ENCODE results near the gene LRP3. TPM values are rescaled to one million over a fixed set of nuclear protein-coding genes. Genes with fewer than 3 reads are reported as not detected.

The LRP3 gene
- polyA plus RNA-seq, 1 of the 3 experiments (the other 2 are of a cell fraction), result 8.2 TPM

DNA sequence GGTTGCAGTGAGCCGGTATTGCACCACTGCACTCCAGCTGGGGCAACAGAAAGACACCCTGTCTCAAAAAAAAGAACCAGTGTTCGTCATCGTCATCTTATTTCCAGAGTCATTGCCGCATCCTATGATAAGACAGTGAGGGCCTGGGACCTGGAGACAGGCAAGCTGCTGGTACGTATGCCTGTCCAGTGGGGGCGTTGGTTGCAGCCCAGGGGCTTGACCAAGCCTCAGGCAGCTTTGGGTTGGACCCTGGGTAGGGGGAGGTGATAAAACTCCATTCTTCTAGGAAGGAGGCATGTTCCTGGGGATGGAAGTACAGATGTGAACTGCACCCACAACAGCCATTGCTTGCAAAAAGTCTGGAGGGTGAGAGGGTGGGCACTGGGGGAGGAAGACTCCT is 46.6 kb upstream of the LRP3 start:
- ChIA-PET POLR2A (interaction anchor here (0.6 kb wide), 2 partner anchors 29 to 31 kb away, joined by 3 to 5 read pairs; no protein-coding TSS in a partner anchor), CTCF (interaction anchor here (0.6 to 2.4 kb wide), 4 partner anchors 29 to 88 kb away, joined by 3 to 10 read pairs (median 3); no protein-coding TSS in a partner anchor)

DNA sequence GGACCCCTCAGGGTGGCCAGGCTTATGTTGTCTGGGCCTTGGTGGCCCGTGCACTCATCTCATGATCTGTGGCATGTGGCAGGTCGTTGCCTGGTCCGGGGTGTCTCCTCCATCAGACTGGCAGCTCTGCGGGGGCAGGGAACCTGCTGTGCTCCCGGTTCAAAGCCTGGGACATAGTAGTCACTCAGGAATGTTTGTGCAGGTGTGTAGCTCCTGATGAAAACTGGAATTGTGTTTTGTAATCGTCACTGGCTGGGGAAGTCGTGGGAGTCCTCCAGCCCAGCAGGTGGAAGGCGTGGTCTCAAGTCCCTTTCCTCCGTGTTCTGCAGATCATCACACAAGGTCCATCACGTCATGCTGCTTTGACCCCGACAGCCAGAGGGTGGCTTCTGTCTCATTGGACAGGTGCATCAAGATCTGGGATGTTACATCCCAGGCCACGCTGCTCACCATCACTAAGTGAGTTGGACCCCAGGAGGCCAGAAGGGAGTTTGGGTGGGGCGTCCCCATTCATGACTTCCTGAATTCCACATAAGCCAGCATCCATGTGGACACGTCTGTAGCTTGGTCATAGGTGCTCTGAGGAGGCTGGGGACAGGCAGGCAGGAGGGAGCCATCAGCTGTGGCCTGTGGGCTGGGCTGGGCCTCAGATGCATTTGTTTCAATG is 43.1 kb upstream of the LRP3 start:
- Histone ChIP-seq H3K27me3 (ENCODE audit: insufficient read depth) (no peaks in the 10 kb centered on the region), H3K9ac (no peak overlapping the region), H3K4me2 (no peak overlapping the region), H4K20me1 (ENCODE audit: insufficient read depth) (no peaks in the 10 kb centered on the region), H3K4me1 (ENCODE audit: control insufficient read depth in 1 of 2, insufficient read depth in 2 of 2, low read depth in 1 of 2, low read length in 1 of 2) (no peaks in the 10 kb centered on the region), H3K36me3 (replicated peaks in 1 of 2; ENCODE audit: control insufficient read depth in 1 of 2, insufficient read depth in 2 of 2, low read length in 1 of 2) (no peaks in the 10 kb centered on the region), H3K27ac (ENCODE audit: low read depth in 2 of 2, low read length in 1 of 2) (no peak overlapping the region), H3K9me2 (no peaks in the 10 kb centered on the region), H3F3A (replicated peaks; ENCODE audit: insufficient read depth) (no peaks in the 10 kb centered on the region), H3K4me3 (ENCODE audit: low read depth in 2 of 2, low read length in 1 of 2) (no peak overlapping the region), H3K9me3 (no peaks in the 10 kb centered on the region), H2AFZ (ENCODE audit: low read depth) (no peak overlapping the region), H3K79me2 (ENCODE audit: insufficient read depth) (no peaks in the 10 kb centered on the region)
- CTCF ChIA-PET, result interaction anchor here (1.3 to 2.5 kb wide), 2 partner anchors 26 to 33 kb away, joined by 3 to 18 read pairs; no protein-coding TSS in a partner anchor
- POLR2A ChIA-PET, result no interaction called here
- TF ChIP-seq JUND (IDR thresholded peaks at IDR 0.05) (no peak), YY1 (IDR thresholded peaks at IDR 0.05; ENCODE audit: low read depth) (no peak), MEF2A (IDR thresholded peaks at IDR 0.05; ENCODE audit: borderline replicate concordance, low read depth) (no peak)
- TF ChIP-seq, protein P1, sequence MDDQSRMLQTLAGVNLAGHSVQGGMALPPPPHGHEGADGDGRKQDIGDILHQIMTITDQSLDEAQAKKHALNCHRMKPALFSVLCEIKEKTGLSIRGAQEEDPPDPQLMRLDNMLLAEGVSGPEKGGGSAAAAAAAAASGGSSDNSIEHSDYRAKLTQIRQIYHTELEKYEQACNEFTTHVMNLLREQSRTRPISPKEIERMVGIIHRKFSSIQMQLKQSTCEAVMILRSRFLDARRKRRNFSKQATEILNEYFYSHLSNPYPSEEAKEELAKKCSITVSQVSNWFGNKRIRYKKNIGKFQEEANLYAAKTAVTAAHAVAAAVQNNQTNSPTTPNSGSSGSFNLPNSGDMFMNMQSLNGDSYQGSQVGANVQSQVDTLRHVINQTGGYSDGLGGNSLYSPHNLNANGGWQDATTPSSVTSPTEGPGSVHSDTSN (IDR thresholded peaks at IDR 0.05), result no peak
- WGBS (ENCODE audit: low lambda C conversion rate), result 62% methylated on average over 14 of the region's 14 CpGs
- DNase-seq, result no peak

More for the DNA sequence above, 46.6 kb upstream of the LRP3 start:
- H4K20me1 ChIP-seq (ENCODE audit: insufficient read depth), result no peaks in the 10 kb centered on the region
- no peaks in the 10 kb centered on the region for H3K9me3 ChIP-seq
- H3K4me3 ChIP-seq (ENCODE audit: low read depth in 2 of 2, low read length in 1 of 2), result no peak overlapping the region
- no peaks in the 10 kb centered on the region for H3K79me2 ChIP-seq (ENCODE audit: insufficient read depth)
- H3K9ac ChIP-seq, result no peak overlapping the region
- no peaks in the 10 kb centered on the region for H3K9me2 ChIP-seq
- no peaks in the 10 kb centered on the region for H3F3A ChIP-seq (replicated peaks; ENCODE audit: insufficient read depth)
- no peaks in the 10 kb centered on the region for H3K27me3 ChIP-seq (ENCODE audit: insufficient read depth)
- H3K4me1 ChIP-seq (ENCODE audit: control insufficient read depth in 1 of 2, insufficient read depth in 2 of 2, low read depth in 1 of 2, low read length in 1 of 2), result no peaks in the 10 kb centered on the region
- no peak overlapping the region for H2AFZ ChIP-seq (ENCODE audit: low read depth)
- WGBS (ENCODE audit: low lambda C conversion rate), result 89% methylated on average over 6 of the region's 6 CpGs
- TF ChIP-seq, protein P2, sequence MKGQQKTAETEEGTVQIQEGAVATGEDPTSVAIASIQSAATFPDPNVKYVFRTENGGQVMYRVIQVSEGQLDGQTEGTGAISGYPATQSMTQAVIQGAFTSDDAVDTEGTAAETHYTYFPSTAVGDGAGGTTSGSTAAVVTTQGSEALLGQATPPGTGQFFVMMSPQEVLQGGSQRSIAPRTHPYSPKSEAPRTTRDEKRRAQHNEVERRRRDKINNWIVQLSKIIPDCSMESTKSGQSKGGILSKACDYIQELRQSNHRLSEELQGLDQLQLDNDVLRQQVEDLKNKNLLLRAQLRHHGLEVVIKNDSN (IDR thresholded peaks at IDR 0.05; ENCODE audit: borderline replicate concordance, low read depth), result no peak
- TF ChIP-seq RAD21 (IDR thresholded peaks at IDR 0.05; ENCODE audit: low read length) (no peak), TCF12 (IDR thresholded peaks at IDR 0.05) (no peak)
- no peaks in the 10 kb centered on the region for H3K36me3 ChIP-seq (replicated peaks in 1 of 2; ENCODE audit: control insufficient read depth in 1 of 2, insufficient read depth in 2 of 2, low read length in 1 of 2)
- no peak overlapping the region for H3K4me2 ChIP-seq
- no peak for DNase-seq
- no peak overlapping the region for H3K27ac ChIP-seq (ENCODE audit: low read depth in 2 of 2, low read length in 1 of 2)

DNA sequence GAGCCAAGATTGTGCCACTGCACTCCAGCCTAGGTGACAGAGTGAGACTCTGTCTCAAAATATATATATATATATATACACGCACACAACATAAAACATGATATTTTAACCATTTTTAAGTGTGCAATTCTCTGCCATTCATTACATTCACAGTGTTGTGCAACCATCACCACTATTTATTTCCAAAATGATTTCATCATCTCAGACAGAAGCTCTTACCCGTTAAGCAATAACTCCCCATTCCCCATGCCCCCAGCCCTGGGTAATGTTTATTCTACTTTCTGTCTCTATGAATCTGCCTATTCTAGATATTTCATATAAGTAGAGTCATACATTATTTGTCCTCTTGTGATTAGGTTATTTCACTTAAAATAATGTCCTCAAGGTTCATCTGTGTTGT is 42.0 kb upstream of the LRP3 start:
- H3K27ac ChIP-seq (ENCODE audit: low read depth in 2 of 2, low read length in 1 of 2), result no peak overlapping the region
- 71% methylated on average over 2 of the region's 2 CpGs for WGBS (ENCODE audit: low lambda C conversion rate)
- no peaks in the 10 kb centered on the region for H3F3A ChIP-seq (replicated peaks; ENCODE audit: insufficient read depth)
- no peaks in the 10 kb centered on the region for H4K20me1 ChIP-seq (ENCODE audit: insufficient read depth)
- no peak overlapping the region for H3K9ac ChIP-seq
- no peak overlapping the region for H3K4me3 ChIP-seq (ENCODE audit: low read depth in 2 of 2, low read length in 1 of 2)
- no peak overlapping the region for H3K4me2 ChIP-seq
- no peaks in the 10 kb centered on the region for H3K9me2 ChIP-seq
- POLR2A ChIA-PET, result no interaction called here
- no peak for DNase-seq
- no peaks in the 10 kb centered on the region for H3K9me3 ChIP-seq
- no peaks in the 10 kb centered on the region for H3K4me1 ChIP-seq (ENCODE audit: control insufficient read depth in 1 of 2, insufficient read depth in 2 of 2, low read depth in 1 of 2, low read length in 1 of 2)
- no peak overlapping the region for H2AFZ ChIP-seq (ENCODE audit: low read depth)
- no peaks in the 10 kb centered on the region for H3K79me2 ChIP-seq (ENCODE audit: insufficient read depth)
- H3K36me3 ChIP-seq (replicated peaks in 1 of 2; ENCODE audit: control insufficient read depth in 1 of 2, insufficient read depth in 2 of 2, low read length in 1 of 2), result no peaks in the 10 kb centered on the region
- H3K27me3 ChIP-seq (ENCODE audit: insufficient read depth), result no peaks in the 10 kb centered on the region
- CTCF ChIA-PET, result interaction anchor here (1.2 to 2.5 kb wide), 4 partner anchors 8 to 32 kb away, joined by 3 to 18 read pairs (median 5); no protein-coding TSS in a partner anchor
- TF ChIP-seq, protein P3, sequence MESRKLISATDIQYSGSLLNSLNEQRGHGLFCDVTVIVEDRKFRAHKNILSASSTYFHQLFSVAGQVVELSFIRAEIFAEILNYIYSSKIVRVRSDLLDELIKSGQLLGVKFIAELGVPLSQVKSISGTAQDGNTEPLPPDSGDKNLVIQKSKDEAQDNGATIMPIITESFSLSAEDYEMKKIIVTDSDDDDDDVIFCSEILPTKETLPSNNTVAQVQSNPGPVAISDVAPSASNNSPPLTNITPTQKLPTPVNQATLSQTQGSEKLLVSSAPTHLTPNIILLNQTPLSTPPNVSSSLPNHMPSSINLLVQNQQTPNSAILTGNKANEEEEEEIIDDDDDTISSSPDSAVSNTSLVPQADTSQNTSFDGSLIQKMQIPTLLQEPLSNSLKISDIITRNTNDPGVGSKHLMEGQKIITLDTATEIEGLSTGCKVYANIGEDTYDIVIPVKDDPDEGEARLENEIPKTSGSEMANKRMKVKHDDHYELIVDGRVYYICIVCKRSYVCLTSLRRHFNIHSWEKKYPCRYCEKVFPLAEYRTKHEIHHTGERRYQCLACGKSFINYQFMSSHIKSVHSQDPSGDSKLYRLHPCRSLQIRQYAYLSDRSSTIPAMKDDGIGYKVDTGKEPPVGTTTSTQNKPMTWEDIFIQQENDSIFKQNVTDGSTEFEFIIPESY (IDR thresholded peaks at IDR 0.05; ENCODE audit: borderline replicate concordance, low read depth), result no peak
- TF ChIP-seq GATA2 (CRISPR knock-in tag; IDR thresholded peaks at IDR 0.05) (no peak), RFX5 (IDR thresholded peaks at IDR 0.05; ENCODE audit: low read length) (no peak), YY1 (IDR thresholded peaks at IDR 0.05; ENCODE audit: low read depth) (no peak), CHD2 (IDR thresholded peaks at IDR 0.05; ENCODE audit: low read length, partially characterized antibody) (no peak), NRF1 (IDR thresholded peaks at IDR 0.05; ENCODE audit: low read depth, low read length) (no peak), TEAD4 (IDR thresholded peaks at IDR 0.05; ENCODE audit: borderline replicate concordance, insufficient read depth) (no peak), SIN3A (IDR thresholded peaks at IDR 0.05; ENCODE audit: borderline replicate concordance, low read depth, low read length) (no peak), SMC3 (IDR thresholded peaks at IDR 0.05; ENCODE audit: low read depth, low read length) (no peak), ELF1 (IDR thresholded peaks at IDR 0.05) (no peak), JUND (IDR thresholded peaks at IDR 0.05) (no peak)
- TF ChIP-seq, protein P4, sequence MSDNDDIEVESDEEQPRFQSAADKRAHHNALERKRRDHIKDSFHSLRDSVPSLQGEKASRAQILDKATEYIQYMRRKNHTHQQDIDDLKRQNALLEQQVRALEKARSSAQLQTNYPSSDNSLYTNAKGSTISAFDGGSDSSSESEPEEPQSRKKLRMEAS (IDR thresholded peaks at IDR 0.05; ENCODE audit: low read depth), result no peak
- TF ChIP-seq, protein P5, sequence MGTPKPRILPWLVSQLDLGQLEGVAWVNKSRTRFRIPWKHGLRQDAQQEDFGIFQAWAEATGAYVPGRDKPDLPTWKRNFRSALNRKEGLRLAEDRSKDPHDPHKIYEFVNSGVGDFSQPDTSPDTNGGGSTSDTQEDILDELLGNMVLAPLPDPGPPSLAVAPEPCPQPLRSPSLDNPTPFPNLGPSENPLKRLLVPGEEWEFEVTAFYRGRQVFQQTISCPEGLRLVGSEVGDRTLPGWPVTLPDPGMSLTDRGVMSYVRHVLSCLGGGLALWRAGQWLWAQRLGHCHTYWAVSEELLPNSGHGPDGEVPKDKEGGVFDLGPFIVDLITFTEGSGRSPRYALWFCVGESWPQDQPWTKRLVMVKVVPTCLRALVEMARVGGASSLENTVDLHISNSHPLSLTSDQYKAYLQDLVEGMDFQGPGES (IDR thresholded peaks at IDR 0.05; ENCODE audit: low read depth, low read length), result no peak

Data from SK-N-SH (cell line).